HepG2 (cell line): ENCODE results near the gene RTEL1. TPM values are rescaled to one million over a fixed set of nuclear protein-coding genes. Genes with fewer than 3 reads are reported as not detected.

Experiments used
- ARNT ChIP-seq: fragments of 450-650 bp; IDR thresholded peaks from 2 replicates; pipeline ENCODE4 v1.6.1; 2017
- FOXA1 ChIP-seq, 2 experiments: fragments of 450-650 bp in 1 of 2; sonication (generic) in 1 of 2; formaldehyde crosslinking in 1 of 2; IDR thresholded peaks; 2 replicates each; pipeline versions ENCODE4 v1.4.0 to v1.6.1; 2016 to 2020; ENCODE audit warnings: missing genetic modification reagents in 1 of 2
- GRHL1 ChIP-seq: sonication (generic); formaldehyde crosslinking; conservative IDR thresholded peaks from 2 replicates; pipeline ENCODE4 v1.8.0; 2022; ENCODE audit warnings: missing genetic modification reagents
- KAT2B ChIP-seq: fragments of 150-350 bp; IDR thresholded peaks from 2 replicates; pipeline ENCODE4 v1.6.1; 2014; ENCODE audit warnings: low read depth, low read length, borderline replicate concordance
- KDM3A ChIP-seq: IDR thresholded peaks from 2 replicates; pipeline ENCODE4 v1.6.1; 2018; ENCODE audit warnings: low read depth, missing compliant biosample characterization
- LCORL ChIP-seq, 2 experiments: fragments of 450-650 bp in 1 of 2; sonication (generic) in 1 of 2; formaldehyde crosslinking in 1 of 2; IDR thresholded peaks; 2 replicates each; pipeline versions ENCODE4 v1.5.0 to v1.6.1; 2017 to 2020; ENCODE audit warnings: antibody characterized with exemption in 1 of 2, missing genetic modification reagents in 1 of 2
- MAZ ChIP-seq, 2 experiments: sonication (generic) in 1 of 2; formaldehyde crosslinking in 1 of 2; IDR thresholded peaks; 2 replicates each; pipeline versions ENCODE4 v1.5.0 to v1.6.1; 2012 to 2020; ENCODE audit warnings: low read depth in 2 of 2, mild to moderate bottlenecking in 2 of 2, borderline replicate concordance in 1 of 2, improper control_type of control experiment in 1 of 2, low read length in 1 of 2, missing genetic modification reagents in 1 of 2, moderate library complexity in 1 of 2
- MEF2D ChIP-seq: sonication (generic); formaldehyde crosslinking; IDR thresholded peaks from 2 replicates; pipeline ENCODE4 v1.5.1; 2020; ENCODE audit warnings: mild to moderate bottlenecking, missing genetic modification reagents
- NFIB ChIP-seq: sonication (generic); formaldehyde crosslinking; IDR thresholded peaks from 2 replicates; pipeline ENCODE4 v1.9.0; 2021; ENCODE audit warnings: missing genetic modification reagents, mild to moderate bottlenecking, borderline replicate concordance
- NR2F2 ChIP-seq: IDR thresholded peaks from 2 replicates; pipeline ENCODE4 v1.6.1; 2012; ENCODE audit warnings: low read depth, inconsistent platforms, borderline replicate concordance
- PLSCR1 ChIP-seq: sonication (generic); formaldehyde crosslinking; IDR thresholded peaks from 2 replicates; pipeline ENCODE4 v1.5.0; 2020; ENCODE audit warnings: missing genetic modification reagents, mild to moderate bottlenecking, borderline replicate concordance
- SIN3A ChIP-seq: IDR thresholded peaks from 2 replicates; pipeline ENCODE4 v1.6.1; 2011; ENCODE audit warnings: low read depth, mild to moderate bottlenecking, control low read depth, low read length, borderline replicate concordance
- SNRNP70 ChIP-seq: fragments of 200-400 bp; formaldehyde crosslinking; IDR thresholded peaks from 2 replicates; pipeline ENCODE4 v1.6.1; 2017; ENCODE audit warnings: mild to moderate bottlenecking, low read depth, low read length, moderate library complexity
- WIZ ChIP-seq: sonication (generic); formaldehyde crosslinking; IDR thresholded peaks from 2 replicates; pipeline ENCODE4 v1.5.1; 2020; ENCODE audit warnings: mild to moderate bottlenecking, missing genetic modification reagents
- XBP1 ChIP-seq: sonication (generic); formaldehyde crosslinking; IDR thresholded peaks from 2 replicates; pipeline ENCODE4 v1.5.0; 2020; ENCODE audit warnings: missing genetic modification reagents
- ZBTB49 ChIP-seq: sonication (generic); formaldehyde crosslinking; IDR thresholded peaks from 2 replicates; pipeline ENCODE4 v1.4.0; 2020; ENCODE audit warnings: missing genetic modification reagents, borderline replicate concordance
- ZFP41 ChIP-seq: sonication (generic); formaldehyde crosslinking; IDR thresholded peaks from 2 replicates; pipeline ENCODE4 v1.4.0; 2020; ENCODE audit warnings: mild to moderate bottlenecking, missing genetic modification reagents, borderline replicate concordance
- ZNF512B ChIP-seq: sonication (generic); formaldehyde crosslinking; IDR thresholded peaks from 2 replicates; pipeline ENCODE4 v1.5.1; 2020; ENCODE audit warnings: missing genetic modification reagents, mild to moderate bottlenecking, borderline replicate concordance
- ZNF598 ChIP-seq: sonication (generic); formaldehyde crosslinking; IDR thresholded peaks from 2 replicates; pipeline ENCODE4 v1.5.1; 2020; ENCODE audit warnings: mild to moderate bottlenecking, missing genetic modification reagents, borderline replicate concordance
- ZZZ3 ChIP-seq: sonication (generic); formaldehyde crosslinking; IDR thresholded peaks from 2 replicates; pipeline ENCODE4 v1.4.0; 2020; ENCODE audit warnings: missing genetic modification reagents, mild to moderate bottlenecking, borderline replicate concordance
- polyA plus RNA-seq, 8 experiments: library from polyadenylated mRNA; depleted of rRNA in 3 of 8; stranded (reverse) in 7 of 8; unstranded in 1 of 8; fragments of >200 nt; fragmentation: Illumina TruSeq in 4 of 8; extraction: Trizol in 4 of 8; gene quantifications; 2 replicates each; pipeline versions ENCODE4 v1.2.1 to v1.2.3, GENCODE V29; 2011 to 2016; ENCODE audit warnings: low read depth in 4 of 8, missing spikeins in 1 of 8, mixed read lengths in 1 of 8; ENCODE audit not compliant: insufficient read depth in 1 of 8
- total RNA-seq, 5 experiments: library from RNA; depleted of rRNA; stranded (reverse); fragments of >200 nt; fragmentation: Illumina TruSeq; extraction: Trizol; gene quantifications; 2 replicates each; pipeline ENCODE4 v1.2.3, GENCODE V29; 2016; ENCODE audit warnings: low read depth in 1 of 5

The RTEL1 gene
- total and polyA plus RNA-seq, 2 of the 13 experiments (the other 11 are each of a cell fraction or from before 2014, with no cell fraction given), result 21.8 to 36.4 TPM

- TF ChIP-seq LCORL (IDR thresholded peaks at IDR 0.05), result no peak
- peak; percentile 63 for TF ChIP-seq LCORL (CRISPR knock-in tag; IDR thresholded peaks at IDR 0.05)
- no peak for TF ChIP-seq KAT2B
- no peak for TF ChIP-seq ZNF598
- TF ChIP-seq ZZZ3 (CRISPR knock-in tag), result no peak
- no peak for TF ChIP-seq GRHL1 (CRISPR knock-in tag)
- TF ChIP-seq ZFP41 (CRISPR knock-in tag), result no peak
- TF ChIP-seq MAZ (IDR thresholded peaks at IDR 0.05; ENCODE audit: borderline replicate concordance, low read depth, low read length), result peak; percentile 63; the same call in 1 of the 2 replicates
- peak; percentile 87 for TF ChIP-seq MAZ (CRISPR knock-in tag; IDR thresholded peaks at IDR 0.05; ENCODE audit: low read depth)
- TF ChIP-seq XBP1 (CRISPR knock-in tag), result no peak
- no peak for TF ChIP-seq SNRNP70
- TF ChIP-seq FOXA1 (IDR thresholded peaks at IDR 0.05), result no peak
- TF ChIP-seq FOXA1 (CRISPR knock-in tag; IDR thresholded peaks at IDR 0.05), result peak; percentile 48
- no peak for TF ChIP-seq NFIB (CRISPR knock-in tag)
- TF ChIP-seq KDM3A (CRISPR knock-in tag), result no peak
- TF ChIP-seq ZNF512B (CRISPR knock-in tag), result no peak
- peak; percentile 33; the same call in 1 of the 2 replicates for TF ChIP-seq NR2F2
- TF ChIP-seq WIZ (CRISPR knock-in tag), result peak; percentile 75; the same call in 1 of the 2 replicates
- TF ChIP-seq ARNT, result no peak
- TF ChIP-seq MEF2D, result no peak
- TF ChIP-seq PLSCR1 (CRISPR knock-in tag), result no peak
- TF ChIP-seq SIN3A, result no peak
- no peak; the same call in 1 of the 2 replicates for TF ChIP-seq ZBTB49
These were observed 16.2 kb upstream of the RTEL1 start (continued) for GRCh38 chr20:63641792-63642523.
